Inferior parietal cortex (tissue), 1 donor: ENCODE measurements around the gene PTPRE.

ENCODE experiments used
- DNase-seq: peaks from one replicate; pipeline ENCODE4 v3.0.0-alpha.2; 2016; ENCODE audit errors: extremely low spot score

PTPRE gene

DNA sequence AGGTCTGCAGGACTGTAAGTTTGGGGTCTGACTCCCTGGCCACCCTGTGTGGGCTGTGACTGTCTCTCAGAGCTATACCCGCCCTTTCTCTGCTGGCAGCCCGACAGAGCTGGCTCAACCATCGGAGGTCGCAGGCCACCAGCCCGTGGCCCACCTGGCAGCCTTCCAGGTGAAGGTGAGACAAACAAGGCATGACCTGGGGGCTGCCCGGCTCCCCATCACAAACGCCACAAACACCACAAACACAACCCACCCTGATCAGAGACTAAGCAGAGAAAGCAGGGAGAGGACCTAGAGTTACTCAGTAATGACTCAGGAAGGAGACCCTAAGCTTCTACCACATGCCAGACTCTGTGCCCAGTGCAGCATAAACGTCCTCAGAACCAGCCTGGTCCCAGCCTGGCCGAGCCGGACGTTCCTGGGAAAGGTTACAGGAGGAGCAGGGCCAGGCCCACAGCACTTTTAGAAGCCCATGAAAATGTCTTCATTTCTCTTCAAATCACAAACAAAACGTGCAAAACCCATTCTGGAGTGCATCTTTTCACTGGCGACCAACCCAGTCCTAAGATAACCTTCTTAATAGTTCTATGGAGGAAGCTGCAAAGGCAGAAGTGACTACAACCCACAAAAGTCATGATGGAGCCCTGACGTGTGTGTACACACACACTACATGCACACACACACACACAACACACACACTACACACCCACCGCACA lies 152.5 kb downstream of the PTPRE start:
- no peak for DNase-seq

- DNase-seq: no peak
These were observed 153.0 kb downstream of the PTPRE start for GRCh38 chr10:128059982-128060293.

GRCh38 chr10:128060341-128061250 lies 153.7 kb downstream of the PTPRE start:
- DNase-seq: no peak

DNA sequence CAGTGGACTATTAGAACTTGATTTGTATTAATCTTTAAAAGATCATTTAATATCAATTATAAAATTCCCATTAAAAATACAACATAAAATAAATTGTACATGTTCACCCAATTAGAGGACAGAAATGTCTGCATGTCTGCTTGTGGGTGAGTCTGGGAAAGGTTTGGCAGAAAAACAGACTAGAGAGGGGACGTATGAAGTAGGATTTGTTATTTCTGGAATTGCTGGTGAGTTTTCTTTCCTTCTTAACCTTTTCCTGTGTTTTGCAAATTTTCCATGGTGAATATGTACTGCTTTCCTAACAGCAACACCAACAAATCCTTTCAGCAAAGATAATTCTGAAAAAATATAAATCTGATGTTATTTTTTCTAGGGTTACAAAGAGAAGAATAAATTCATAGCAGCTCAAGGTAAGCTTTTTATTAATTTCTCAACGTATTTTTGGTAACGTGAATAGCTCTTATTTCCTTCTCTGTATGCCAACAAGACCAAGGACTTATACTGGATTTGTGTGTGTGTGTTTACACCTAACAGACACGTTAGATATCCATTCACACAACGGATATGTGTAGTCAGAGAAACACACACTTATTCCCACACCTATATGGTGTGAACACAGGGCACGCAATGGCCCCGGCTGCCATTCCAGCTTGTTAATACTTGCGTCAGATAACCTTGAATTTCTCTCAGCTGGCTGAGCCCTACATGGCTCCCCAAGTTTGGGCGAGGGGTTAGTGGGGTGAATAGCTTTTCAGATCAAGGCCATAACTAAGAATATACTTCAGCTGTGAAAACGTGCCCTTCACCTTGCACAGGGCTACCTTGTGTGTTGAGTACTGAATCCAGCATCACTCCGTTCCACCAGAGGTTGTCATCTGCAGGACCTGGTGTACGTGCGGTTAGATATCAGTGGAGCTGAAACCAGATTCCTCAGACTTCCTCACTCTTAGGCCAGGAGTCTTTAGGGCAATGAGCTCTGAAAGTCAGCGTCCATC lies 154.7 kb downstream of the PTPRE start:
- no peak for DNase-seq

DNA sequence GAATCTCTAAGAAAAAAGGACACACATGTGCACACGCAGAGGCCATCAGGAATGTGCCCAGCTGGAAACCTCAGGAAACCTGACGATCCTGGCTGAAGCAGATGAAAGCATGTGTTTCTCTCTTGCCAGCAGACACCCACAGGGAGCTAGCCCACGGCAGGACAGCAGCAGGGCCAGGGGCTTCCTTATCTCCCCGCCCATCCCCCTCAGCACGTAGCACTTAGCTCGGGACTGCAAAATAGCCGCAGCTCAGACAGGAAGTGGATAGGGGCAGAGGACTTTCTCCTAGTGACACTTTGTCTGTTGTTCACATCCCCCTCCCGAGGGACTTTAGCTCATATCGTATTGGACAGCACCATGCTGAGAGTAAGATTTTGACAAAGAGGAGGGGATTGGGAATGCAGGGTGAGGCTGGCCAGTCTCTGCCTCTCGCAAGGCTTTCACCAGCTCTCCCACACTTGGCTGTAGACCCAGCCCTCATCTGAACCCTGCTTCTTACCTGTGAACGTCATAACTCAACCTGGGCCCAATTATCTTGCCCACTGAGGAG lies 155.5 kb downstream of the PTPRE start:
- no peak for DNase-seq

DNA sequence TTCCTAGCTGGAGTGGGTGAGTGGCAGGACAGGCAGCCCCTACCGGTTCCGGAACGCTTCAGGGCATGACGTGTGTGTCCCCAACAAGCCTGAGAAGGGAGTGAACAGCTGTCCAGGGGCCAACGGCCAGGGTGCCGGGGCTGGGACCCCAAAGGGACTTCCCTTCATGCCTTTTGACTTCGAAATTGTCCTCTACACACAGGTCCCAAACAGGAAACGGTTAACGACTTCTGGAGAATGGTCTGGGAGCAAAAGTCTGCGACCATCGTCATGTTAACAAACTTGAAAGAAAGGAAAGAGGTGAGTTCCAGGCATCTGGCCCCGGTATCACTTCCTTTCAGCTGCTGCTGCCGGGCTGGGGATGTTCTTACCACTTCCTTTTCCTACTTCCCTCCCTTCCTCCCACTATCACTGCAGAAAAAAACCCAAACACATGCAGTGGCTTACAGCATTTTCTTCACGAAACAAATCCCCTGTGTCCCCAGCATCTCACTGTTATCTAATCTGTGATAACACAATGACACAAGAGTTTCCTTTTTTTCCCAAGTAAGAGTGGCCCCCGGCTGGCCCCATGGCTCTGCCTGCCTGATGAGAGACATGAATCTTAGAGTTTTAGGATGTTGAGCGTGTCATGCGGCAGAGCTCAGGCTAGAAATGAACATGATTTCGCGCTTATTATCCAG lies 156.1 kb downstream of the PTPRE start:
- no peak for DNase-seq

- DNase-seq: no peak
These were observed 156.8 kb downstream of the PTPRE start for GRCh38 chr10:128063736-128064107.

GRCh38 chr10:128064108-128064969 lies 157.4 kb downstream of the PTPRE start:
- peak; percentile 76 for DNase-seq

DNA sequence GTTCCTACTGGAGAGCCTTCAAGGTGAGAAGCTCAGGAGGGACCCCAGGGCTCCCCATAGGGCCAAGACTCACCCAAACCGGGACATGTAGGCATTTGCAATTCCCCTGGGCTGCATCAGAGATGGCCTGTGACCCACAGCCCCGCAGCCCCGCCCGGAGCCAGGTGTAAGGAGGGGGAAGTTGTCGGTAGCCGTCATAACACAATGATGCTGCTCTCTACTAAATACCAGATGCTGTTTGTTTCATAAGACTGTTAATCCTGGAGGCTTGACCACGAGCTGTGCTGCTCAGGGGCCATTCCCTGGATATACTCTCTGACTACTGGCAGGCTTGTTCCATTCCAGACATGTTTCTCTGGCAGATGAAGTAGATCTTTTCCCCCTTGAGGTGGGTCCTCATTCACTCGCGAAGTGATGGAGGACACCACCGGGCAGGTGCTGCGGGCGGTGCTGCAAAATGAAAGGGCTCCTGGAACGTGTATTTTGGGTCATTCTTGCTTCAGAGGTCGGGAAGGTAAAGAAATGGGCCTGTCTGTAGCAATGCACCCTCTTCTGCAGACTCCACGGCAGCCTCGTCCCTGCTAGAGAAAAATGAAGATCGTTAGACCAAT lies 158.2 kb downstream of the PTPRE start:
- DNase-seq: no peak

GRCh38 chr10:128065881-128066534 lies 159.1 kb downstream of the PTPRE start:
- no peak for DNase-seq

GRCh38 chr10:128066870-128067382 lies 160.0 kb downstream of the PTPRE start:
- no peak for DNase-seq

- no peak for DNase-seq
These were observed 160.9 kb downstream of the PTPRE start for GRCh38 chr10:128067691-128068397.

GRCh38 chr10:128068398-128069285 lies 161.7 kb downstream of the PTPRE start:
- DNase-seq: no peak

- DNase-seq: peak; percentile 82
These were observed 162.6 kb downstream of the PTPRE start for GRCh38 chr10:128069351-128070051.

- no peak for DNase-seq
These were observed 163.3 kb downstream of the PTPRE start for GRCh38 chr10:128070161-128070560.

DNA sequence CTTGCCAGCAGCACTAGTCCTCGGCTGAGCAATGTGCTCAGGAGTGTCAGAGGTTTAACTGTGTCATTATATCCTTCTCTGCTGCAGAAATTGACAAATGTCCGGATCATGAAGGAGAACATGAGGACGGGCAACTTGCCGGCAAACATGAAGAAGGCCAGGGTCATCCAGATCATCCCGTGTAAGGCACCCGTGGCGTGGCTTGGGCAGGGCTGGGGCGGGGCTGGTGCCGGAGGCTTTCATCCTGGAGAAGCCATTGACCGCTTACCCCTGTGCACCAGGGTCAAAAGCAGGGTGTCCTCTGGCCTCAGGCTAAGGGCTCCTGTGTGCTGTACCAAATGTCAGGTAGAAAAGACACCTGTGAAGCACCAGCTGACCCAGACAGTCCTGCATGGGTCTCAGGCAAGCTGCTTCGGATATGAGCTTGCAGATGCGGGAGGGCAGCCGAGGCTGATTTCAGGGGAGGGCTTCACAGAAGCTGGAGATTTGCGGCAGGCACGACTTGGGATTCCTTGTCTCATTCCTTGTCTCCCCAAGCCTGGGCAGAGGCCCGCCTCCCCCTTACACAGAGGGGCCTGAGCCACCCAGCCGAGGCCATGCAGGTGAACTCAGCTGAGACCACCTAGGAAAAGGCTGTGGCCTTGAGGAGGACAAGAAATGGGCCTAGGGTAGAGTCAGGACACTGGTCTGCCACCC lies 164.0 kb downstream of the PTPRE start:
- no peak for DNase-seq
